PC-3 (cell line): ENCODE measurements around the gene NLRX1. TPM values are rescaled to one million over a fixed set of nuclear protein-coding genes. Genes with fewer than 3 reads are reported as not detected.

Experiments
- ATAC-seq: fragments of 200-7000 bp; cut with Tn5 transposase; 2 replicates; pipeline ENCODE4 v1.9.1; 2020; ENCODE audit warnings: mild to moderate bottlenecking, moderate library complexity
- BruUV-seq: library from RNA; stranded (reverse); fragments of 400-500 nt; replicated peaks from 2 replicates; lab custom pipeline; 2021; lab: Mats Ljungman, UMichigan
- CTCF ChIA-PET: fragments of 300-600 bp; sonication (Branson Sonifier 250); formaldehyde crosslinking; loops from one replicate; lab custom pipeline; 2022; ENCODE audit warnings: antibody characterized with exemption; lab: Charles Lee
- POLR2A ChIA-PET: fragments of 300-600 bp; sonication (Branson Sonifier 250); formaldehyde crosslinking; loops from one replicate; lab custom pipeline; 2022; ENCODE audit warnings: antibody characterized with exemption; ENCODE audit not compliant: unreplicated experiment; lab: Charles Lee
- DNase-seq: peaks from one replicate; pipeline ENCODE4 v3.0.0-alpha.2; 2015
- H2AFZ ChIP-seq: fragments of 300-600 bp; sonication (generic); 2 replicates; pipeline ENCODE4 v1.6.0; 2016; ENCODE audit warnings: antibody characterized with exemption, low read length
- H3F3A ChIP-seq: fragments of 300-600 bp; sonication (generic); one replicate; pipeline ENCODE4 v1.6.0; 2017; ENCODE audit warnings: antibody characterized with exemption, low read length, control low read depth, mild to moderate bottlenecking; ENCODE audit not compliant: unreplicated experiment
- H3K27ac ChIP-seq: fragments of 300-600 bp; sonication (generic); 2 replicates; pipeline ENCODE4 v1.5.1; 2016; ENCODE audit warnings: mild to moderate bottlenecking, low read length
- H3K27me3 ChIP-seq: fragments of 300-600 bp; sonication (generic); 2 replicates; pipeline ENCODE4 v1.6.1; 2016; ENCODE audit warnings: low read length, mixed read lengths
- H3K36me3 ChIP-seq: fragments of 300-600 bp; sonication (generic); 2 replicates; pipeline ENCODE4 v1.6.1; 2016; ENCODE audit warnings: low read depth, mixed run types, low read length, mixed read lengths
- H3K4me1 ChIP-seq: fragments of 300-600 bp; sonication (generic); 2 replicates; pipeline ENCODE4 v1.5.1; 2016; ENCODE audit warnings: low read length; ENCODE audit not compliant: insufficient read depth
- H3K4me2 ChIP-seq: fragments of 300-600 bp; sonication (generic); 2 replicates; pipeline ENCODE4 v1.6.0; 2016; ENCODE audit warnings: low read length
- H3K4me3 ChIP-seq: fragments of 300-600 bp; sonication (generic); 2 replicates; pipeline ENCODE4 v1.5.1; 2016; ENCODE audit warnings: mild to moderate bottlenecking, low read length, mixed read lengths
- H3K79me2 ChIP-seq: fragments of 300-600 bp; sonication (generic); 2 replicates; pipeline ENCODE4 v1.6.1; 2017; ENCODE audit warnings: low read length, mixed read lengths
- H3K9ac ChIP-seq: fragments of 300-600 bp; sonication (generic); 2 replicates; pipeline ENCODE4 v1.6.0; 2016; ENCODE audit warnings: mild to moderate bottlenecking, low read length
- H3K9me2 ChIP-seq: fragments of 300-600 bp; sonication (generic); replicated peaks from 2 replicates; pipeline ENCODE4 v1.6.1; 2016; ENCODE audit warnings: mixed run types, low read length, mixed read lengths
- H3K9me3 ChIP-seq: fragments of 300-600 bp; sonication (generic); 2 replicates; pipeline ENCODE4 v1.6.1; 2016; ENCODE audit warnings: low read length, mixed read lengths
- H4K20me1 ChIP-seq: fragments of 300-600 bp; sonication (generic); 2 replicates; pipeline ENCODE4 v1.6.1; 2016; ENCODE audit warnings: low read length, mixed read lengths
- EZH2 ChIP-seq: fragments of 300-600 bp; sonication (generic); IDR thresholded peaks from one replicate; pipeline ENCODE4 v1.6.1; 2017; ENCODE audit warnings: antibody characterized with exemption, mild to moderate bottlenecking, low read length; ENCODE audit not compliant: unreplicated experiment
- EZH2phosphoT487 ChIP-seq: fragments of 300-600 bp; sonication (generic); IDR thresholded peaks from 2 replicates; pipeline ENCODE4 v1.6.1; 2018; ENCODE audit warnings: mild to moderate bottlenecking, antibody characterized with exemption, low read length, borderline replicate concordance
- intact Hi-C: fragments of 100-400 bp; cut with micrococcal nuclease; formaldehyde crosslinking; loops from 2 replicates; pipeline ENCODE4 v1.9.0; 2023
- total RNA-seq: library from RNA; depleted of rRNA; stranded (reverse); fragments of >200 nt; gene quantifications from 2 replicates; pipeline ENCODE4 v1.2.3, GENCODE V29; 2014
- TF ChIP-seq, protein P1 (sequence below): fragments of 300-600 bp; sonication (generic); conservative IDR thresholded peaks from 2 replicates; pipeline ENCODE4 v1.5.1; 2017; ENCODE audit warnings: antibody characterized with exemption, low read depth, mild to moderate bottlenecking, low read length

Gene NLRX1
- total RNA-seq, 1 experiment from 2014 or later = 17.2 TPM

DNA sequence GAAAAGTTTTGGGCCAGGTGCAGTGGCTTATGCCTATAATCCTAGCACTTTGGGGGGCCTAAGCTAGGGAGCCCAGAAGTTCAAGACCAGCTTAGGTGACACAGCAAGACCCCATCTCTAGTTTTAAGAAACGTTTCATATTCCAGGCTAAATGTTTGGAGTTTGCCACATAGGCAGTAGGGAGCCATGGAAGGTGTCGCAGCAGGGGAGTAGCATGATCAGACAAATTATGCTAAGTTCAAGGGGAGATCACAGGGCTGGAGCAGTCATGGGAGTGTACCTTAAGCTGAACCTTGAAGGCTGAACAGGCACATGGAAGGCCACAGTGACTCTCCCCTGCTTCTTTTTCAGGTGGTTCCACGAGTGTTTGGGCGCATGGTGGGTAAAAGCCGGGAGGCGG is 10.8 kb downstream of the NLRX1 start:
- POLR2A ChIA-PET = no interaction called here
- no peak overlapping the region for H3K9ac ChIP-seq
- H4K20me1 ChIP-seq = no peaks in the 10 kb centered on the region
- H3K9me3 ChIP-seq = no peaks in the 10 kb centered on the region
- H3K36me3 ChIP-seq = no peaks in the 10 kb centered on the region
- no peak overlapping the region for H2AFZ ChIP-seq
- TF ChIP-seq, protein P1, sequence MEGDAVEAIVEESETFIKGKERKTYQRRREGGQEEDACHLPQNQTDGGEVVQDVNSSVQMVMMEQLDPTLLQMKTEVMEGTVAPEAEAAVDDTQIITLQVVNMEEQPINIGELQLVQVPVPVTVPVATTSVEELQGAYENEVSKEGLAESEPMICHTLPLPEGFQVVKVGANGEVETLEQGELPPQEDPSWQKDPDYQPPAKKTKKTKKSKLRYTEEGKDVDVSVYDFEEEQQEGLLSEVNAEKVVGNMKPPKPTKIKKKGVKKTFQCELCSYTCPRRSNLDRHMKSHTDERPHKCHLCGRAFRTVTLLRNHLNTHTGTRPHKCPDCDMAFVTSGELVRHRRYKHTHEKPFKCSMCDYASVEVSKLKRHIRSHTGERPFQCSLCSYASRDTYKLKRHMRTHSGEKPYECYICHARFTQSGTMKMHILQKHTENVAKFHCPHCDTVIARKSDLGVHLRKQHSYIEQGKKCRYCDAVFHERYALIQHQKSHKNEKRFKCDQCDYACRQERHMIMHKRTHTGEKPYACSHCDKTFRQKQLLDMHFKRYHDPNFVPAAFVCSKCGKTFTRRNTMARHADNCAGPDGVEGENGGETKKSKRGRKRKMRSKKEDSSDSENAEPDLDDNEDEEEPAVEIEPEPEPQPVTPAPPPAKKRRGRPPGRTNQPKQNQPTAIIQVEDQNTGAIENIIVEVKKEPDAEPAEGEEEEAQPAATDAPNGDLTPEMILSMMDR = no peak
- no peak overlapping the region for H3K4me3 ChIP-seq
- CTCF ChIA-PET = no interaction called here
- no TSS peak for BruUV-seq
- H3K27me3 ChIP-seq = no peaks in the 10 kb centered on the region
- no peak overlapping the region for H3K27ac ChIP-seq
- no peak for DNase-seq
- no peak for ATAC-seq
- no peak overlapping the region for H3K4me2 ChIP-seq
- no peaks in the 10 kb centered on the region for H3F3A ChIP-seq
- no peaks in the 10 kb centered on the region for H3K79me2 ChIP-seq
- intact Hi-C loops = no loop called here
- H3K9me2 ChIP-seq = no peaks in the 10 kb centered on the region
- H3K4me1 ChIP-seq = peaks cover 11% of the 10 kb centered on the region

DNA sequence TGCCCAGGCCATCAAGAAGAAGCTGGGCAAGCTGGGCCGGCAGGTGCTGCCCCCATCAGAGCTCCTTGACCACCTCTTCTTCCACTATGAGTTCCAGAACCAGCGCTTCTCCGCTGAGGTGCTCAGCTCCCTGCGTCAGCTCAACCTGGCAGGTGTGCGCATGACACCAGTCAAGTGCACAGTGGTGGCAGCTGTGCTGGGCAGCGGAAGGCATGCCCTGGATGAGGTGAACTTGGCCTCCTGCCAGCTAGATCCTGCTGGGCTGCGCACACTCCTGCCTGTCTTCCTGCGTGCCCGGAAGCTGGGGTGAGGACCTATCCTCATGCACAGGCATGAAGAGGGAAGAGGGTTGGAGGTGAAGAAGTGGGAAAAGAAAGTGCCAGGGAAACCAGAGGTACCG is 11.5 kb downstream of the NLRX1 start:
- Histone ChIP-seq H3K27ac (no peak overlapping the region), H4K20me1 (no peaks in the 10 kb centered on the region), H3K4me2 (no peak overlapping the region), H3K9me3 (no peaks in the 10 kb centered on the region), H3K27me3 (no peaks in the 10 kb centered on the region), H3K9ac (no peak overlapping the region), H3K36me3 (no peaks in the 10 kb centered on the region), H3K4me3 (no peak overlapping the region), H3K9me2 (no peaks in the 10 kb centered on the region), H2AFZ (no peak overlapping the region), H3K4me1 (peaks cover 8% of the 10 kb centered on the region), H3F3A (no peaks in the 10 kb centered on the region), H3K79me2 (no peaks in the 10 kb centered on the region)
- TF ChIP-seq, protein P1 = no peak
- TF ChIP-seq EZH2 (no peak), EZH2phosphoT487 (no peak)
- BruUV-seq = no TSS peak
- ChIA-PET POLR2A (no interaction called here), CTCF (no interaction called here)
- no peak for ATAC-seq
- DNase-seq = no peak
- intact Hi-C loops = no loop called here

DNA sequence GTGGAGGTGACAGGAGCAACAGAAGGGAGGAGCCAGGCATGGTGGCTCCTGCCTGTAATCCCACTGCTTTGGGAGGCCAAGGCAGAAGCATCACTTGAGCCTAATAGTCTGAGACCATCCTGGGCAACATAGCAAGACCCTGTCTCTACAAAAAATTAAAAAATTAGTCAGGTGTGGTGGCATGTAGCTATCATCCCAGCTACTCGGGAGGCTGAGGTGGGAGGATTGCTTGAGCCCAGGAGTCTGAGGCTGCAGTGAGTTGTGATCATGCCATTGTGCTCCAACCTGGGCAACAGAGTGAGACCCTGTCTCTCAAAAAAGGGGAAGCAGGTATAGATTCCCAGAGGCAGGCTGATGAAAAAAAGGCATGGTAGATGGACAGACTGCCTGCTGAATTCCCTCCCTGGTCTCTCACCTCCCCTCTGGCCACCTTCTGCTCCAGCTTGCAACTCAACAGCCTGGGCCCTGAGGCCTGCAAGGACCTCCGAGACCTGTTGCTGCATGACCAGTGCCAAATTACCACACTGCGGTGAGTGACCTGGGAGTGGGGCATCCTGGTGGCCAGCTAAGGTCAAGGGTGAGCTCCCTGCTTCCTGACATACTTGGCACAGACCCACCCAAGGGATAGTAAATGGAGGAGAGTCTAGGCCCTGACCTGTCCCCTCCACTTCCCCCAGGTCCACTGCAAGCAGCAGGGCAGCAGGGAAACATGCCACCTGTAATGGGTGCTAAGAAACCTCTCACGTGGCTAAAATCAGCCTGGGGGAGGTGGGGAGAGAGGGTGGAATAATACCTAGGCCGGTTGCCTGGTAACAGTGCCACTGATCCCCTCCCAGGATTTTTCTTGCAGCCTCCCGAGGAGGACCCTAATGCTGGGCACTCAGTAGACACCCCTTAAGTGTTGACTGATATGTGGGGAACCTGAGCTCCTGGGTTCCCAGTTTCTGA is 12.5 kb downstream of the NLRX1 start:
- intact Hi-C loops = no loop called here
- Histone ChIP-seq H3K79me2 (no peaks in the 10 kb centered on the region), H3K9ac (no peak overlapping the region), H3K27me3 (no peaks in the 10 kb centered on the region), H2AFZ (no peak overlapping the region), H4K20me1 (no peaks in the 10 kb centered on the region), H3F3A (no peaks in the 10 kb centered on the region), H3K9me2 (no peaks in the 10 kb centered on the region), H3K4me2 (no peak overlapping the region), H3K27ac (no peak overlapping the region), H3K4me1 (no peaks in the 10 kb centered on the region), H3K4me3 (no peak overlapping the region), H3K9me3 (no peaks in the 10 kb centered on the region), H3K36me3 (no peaks in the 10 kb centered on the region)
- no TSS peak for BruUV-seq
- ATAC-seq (no peak), DNase-seq (no peak)
- CTCF ChIA-PET = no interaction called here
- POLR2A ChIA-PET = no interaction called here
- TF ChIP-seq EZH2phosphoT487 (no peak), EZH2 (no peak)
- TF ChIP-seq, protein P1 = no peak
